Stomach (tissue), 9 donors: ENCODE results near the gene IL33. TPM values are rescaled to one million over a fixed set of nuclear protein-coding genes. Genes with fewer than 3 reads are reported as not detected.

Experiments used
- DNase-seq, 2 donors: peaks; one replicate each; pipeline versions ENCODE4 v3.0.0 to v3.0.0-alpha.2; 2013 to 2019
- H3K27ac ChIP-seq, 5 donors: fragments of 200-600 bp in 4 of 5; sonication (generic) in 4 of 5; one replicate each; pipeline ENCODE4 v1.5.1; 2013 to 2019; ENCODE audit warnings: mild to moderate bottlenecking in 1 of 5, moderate library complexity in 1 of 5
- H3K27me3 ChIP-seq, 3 donors: fragments of 200-600 bp; sonication (generic); one replicate each; pipeline ENCODE4 v1.5.1; 2017 to 2019; ENCODE audit warnings: mixed run types in 1 of 3
- H3K36me3 ChIP-seq, 4 donors: fragments of 200-600 bp; sonication (generic); 1 replicate in 3 of 4; 2 replicates in 1 of 4; pipeline ENCODE4 v1.5.1; 2016 to 2019
- H3K4me1 ChIP-seq, 4 donors: fragments of 200-600 bp; sonication (generic); one replicate each; pipeline ENCODE4 v1.5.1; 2016 to 2019
- H3K4me3 ChIP-seq, 4 donors: fragments of 200-600 bp; sonication (generic) in 3 of 4; one replicate each; pipeline ENCODE4 v1.5.1; 2016 to 2019; ENCODE audit warnings: mild to moderate bottlenecking in 1 of 4
- H3K9me3 ChIP-seq, 4 donors: fragments of 200-600 bp; sonication (generic); one replicate each; pipeline ENCODE4 v1.5.1; 2016 to 2019
- EP300 ChIP-seq: sonication (generic); formaldehyde crosslinking; IDR thresholded peaks from one replicate; pipeline ENCODE4 v1.6.1; 2017; ENCODE audit warnings: antibody characterized with exemption
- POLR2A ChIP-seq, 4 donors: fragments of 450-650 bp; IDR thresholded peaks; one replicate each; pipeline ENCODE4 v1.6.1; 2016; ENCODE audit warnings: antibody characterized with exemption in 4 of 4, control low read depth in 2 of 4, mild to moderate bottlenecking in 1 of 4, moderate library complexity in 1 of 4
- POLR2AphosphoS5 ChIP-seq, 3 donors: sonication (generic); formaldehyde crosslinking; IDR thresholded peaks; one replicate each; pipeline ENCODE4 v1.6.1; 2016; ENCODE audit warnings: antibody characterized with exemption in 3 of 3
- WGBS, 5 donors: extraction: QIAGEN DNeasy Blood & Tissue Kit in 3 of 5; methylation state at CpG; one replicate each; pipeline versions ENCODE4 v1.1.5 to v1.1.7; 2013 to 2018; 5-methylcytosine and 5-hydroxymethylcytosine counted together
- intact Hi-C: fragments of 100-400 bp; cut with DNase I; formaldehyde crosslinking; loops from one replicate; pipeline ENCODE4 v1.15.1; 2023; ENCODE audit warnings: low total_unique reads
- polyA plus RNA-seq, 3 donors: library from polyadenylated mRNA; stranded (reverse); fragments of 200-250 nt; gene quantifications; one replicate each; pipeline ENCODE4 v1.2.3, GENCODE V29; 2013
- total RNA-seq, 5 donors: library from RNA; depleted of rRNA; stranded (reverse); fragments of >200 nt; gene quantifications; one replicate each; pipeline versions ENCODE4 v1.1.0 to v1.2.3, GENCODE V29; 2014 to 2016
- TF ChIP-seq, protein P1 (sequence below), 7 experiments: fragments of 450-650 bp in 4 of 7; fragments of 200-600 bp in 3 of 7; sonication (generic) in 3 of 7; IDR thresholded peaks; one replicate each; pipeline ENCODE4 v1.5.1; 2016 to 2019; ENCODE audit warnings: antibody characterized with exemption in 7 of 7, control low read depth in 2 of 7, mild to moderate bottlenecking in 1 of 7
- donor health status: healthy with polysubstance abuse.
- donor health status: Bipolar disorder and iron deficiency.
- donor health status: healthy.

Gene IL33
- total and polyA plus RNA-seq, 8 donors, result 2.9 to 189 (median 26.7) TPM

DNA sequence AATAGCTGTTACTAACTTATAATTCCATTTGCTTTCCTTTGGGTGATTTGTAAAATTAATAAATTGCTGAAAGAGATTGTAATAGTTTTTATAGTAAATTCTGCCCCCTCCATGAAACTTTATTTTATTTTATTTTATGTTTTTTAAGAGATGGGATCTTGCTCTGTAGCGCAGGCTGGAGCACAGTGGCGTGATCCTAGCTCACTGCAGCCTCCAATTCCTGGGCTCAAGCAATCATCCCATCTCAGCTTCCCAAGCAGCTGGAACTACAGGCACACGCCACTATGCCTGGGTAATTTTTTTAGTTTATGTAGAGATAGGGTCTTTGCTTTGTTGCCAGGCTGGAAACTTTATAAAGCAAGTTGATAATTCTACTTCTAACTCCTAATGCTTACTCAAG is 395 bp downstream of the IL33 start:
- no peak for DNase-seq
- WGBS, 5 donors, result 21 to 54% (median 45%) methylated on average over 3 of the region's 3 CpGs
- H3K27ac ChIP-seq, result peak overlapping the region in 4 of 5 donors; percentile 35 to 81 (median 74)
- H3K36me3 ChIP-seq, result no peaks in the 10 kb centered on the region
- TF ChIP-seq EP300, result no peak
- TF ChIP-seq, protein P1, sequence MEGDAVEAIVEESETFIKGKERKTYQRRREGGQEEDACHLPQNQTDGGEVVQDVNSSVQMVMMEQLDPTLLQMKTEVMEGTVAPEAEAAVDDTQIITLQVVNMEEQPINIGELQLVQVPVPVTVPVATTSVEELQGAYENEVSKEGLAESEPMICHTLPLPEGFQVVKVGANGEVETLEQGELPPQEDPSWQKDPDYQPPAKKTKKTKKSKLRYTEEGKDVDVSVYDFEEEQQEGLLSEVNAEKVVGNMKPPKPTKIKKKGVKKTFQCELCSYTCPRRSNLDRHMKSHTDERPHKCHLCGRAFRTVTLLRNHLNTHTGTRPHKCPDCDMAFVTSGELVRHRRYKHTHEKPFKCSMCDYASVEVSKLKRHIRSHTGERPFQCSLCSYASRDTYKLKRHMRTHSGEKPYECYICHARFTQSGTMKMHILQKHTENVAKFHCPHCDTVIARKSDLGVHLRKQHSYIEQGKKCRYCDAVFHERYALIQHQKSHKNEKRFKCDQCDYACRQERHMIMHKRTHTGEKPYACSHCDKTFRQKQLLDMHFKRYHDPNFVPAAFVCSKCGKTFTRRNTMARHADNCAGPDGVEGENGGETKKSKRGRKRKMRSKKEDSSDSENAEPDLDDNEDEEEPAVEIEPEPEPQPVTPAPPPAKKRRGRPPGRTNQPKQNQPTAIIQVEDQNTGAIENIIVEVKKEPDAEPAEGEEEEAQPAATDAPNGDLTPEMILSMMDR (IDR thresholded peaks at IDR 0.05), result no peak
- TF ChIP-seq POLR2AphosphoS5 (IDR thresholded peaks at IDR 0.05), result no peak
- no peak for TF ChIP-seq POLR2A (IDR thresholded peaks at IDR 0.05)
- peaks cover 0 to under 1% (median under 1%) of the 10 kb centered on the region in 4 donors for H3K9me3 ChIP-seq
- peaks cover 0 to 49% (median 13%) of the 10 kb centered on the region in 4 donors for H3K4me1 ChIP-seq
- peak overlapping the region; percentile 34 to 47 (median 38) for H3K4me3 ChIP-seq
- intact Hi-C loops, result no loop called here
- no peaks in the 10 kb centered on the region for H3K27me3 ChIP-seq

DNA sequence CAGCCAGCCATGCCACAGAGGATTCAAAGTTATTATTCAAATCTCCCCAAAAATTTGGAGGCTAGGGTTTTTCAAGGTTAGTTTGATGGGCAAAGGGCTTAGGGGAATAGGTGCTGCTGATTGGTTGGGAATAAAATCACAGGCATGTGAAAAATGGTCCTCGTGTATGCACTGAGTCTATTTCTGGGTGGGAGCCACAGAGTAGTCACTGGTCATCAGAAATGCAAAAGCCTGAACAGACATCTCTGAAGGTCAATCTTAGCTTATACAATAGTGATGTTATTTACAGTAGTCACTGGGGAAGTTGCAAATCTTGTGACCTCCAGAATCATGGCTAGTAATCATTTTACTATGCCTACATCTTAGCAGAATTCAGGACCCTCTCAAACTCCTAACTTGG is 1.3 kb downstream of the IL33 start:
- Histone ChIP-seq H3K4me3 (peak overlapping the region; percentile 34 to 47 (median 38)), H3K36me3 (no peaks in the 10 kb centered on the region), H3K27ac (peak overlapping the region; percentile 4 to 81 (median 73)), H3K9me3 (no peaks in the 10 kb centered on the region), H3K4me1 (peaks cover 0 to 50% (median 18%) of the 10 kb centered on the region in 4 donors), H3K27me3 (no peaks in the 10 kb centered on the region)
- WGBS, 5 donors, result 18 to 64% (median 33%) methylated on average over 1 of the region's 1 CpG
- TF ChIP-seq EP300, result no peak
- no peak for TF ChIP-seq POLR2AphosphoS5 (IDR thresholded peaks at IDR 0.05)
- TF ChIP-seq, protein P1 (IDR thresholded peaks at IDR 0.05), result no peak
- no peak for TF ChIP-seq POLR2A (IDR thresholded peaks at IDR 0.05)
- intact Hi-C loops, result no loop called here
- DNase-seq, result no peak

GRCh38 chr9:6218099-6218502 is 2.5 kb downstream of the IL33 start:
- DNase-seq, result peak in 1 of 2 donors; percentile 72
- H3K4me1 ChIP-seq, result peaks cover 4 to 56% (median 23%) of the 10 kb centered on the region in 4 donors
- no peaks in the 10 kb centered on the region for H3K27me3 ChIP-seq
- TF ChIP-seq POLR2A (IDR thresholded peaks at IDR 0.05) (no peak), POLR2AphosphoS5 (IDR thresholded peaks at IDR 0.05) (peak; percentile 2 to 66 (median 20))
- intact Hi-C loops, result no loop called here
- H3K27ac ChIP-seq, result peak overlapping the region in 4 of 5 donors; percentile 4 to 81 (median 74)
- no peaks in the 10 kb centered on the region for H3K9me3 ChIP-seq
- H3K4me3 ChIP-seq, result peak overlapping the region; percentile 1 to 47 (median 35)
- WGBS, 5 donors, result 5 to 16% (median 8%) methylated on average over 3 of the region's 3 CpGs
- no peaks in the 10 kb centered on the region for H3K36me3 ChIP-seq

GRCh38 chr9:6219040-6219439 is 3.4 kb downstream of the IL33 start:
- intact Hi-C loops, result no loop called here
- no peak for TF ChIP-seq EP300
- TF ChIP-seq, protein P1 (IDR thresholded peaks at IDR 0.05), result no peak
- no peak for TF ChIP-seq POLR2AphosphoS5 (IDR thresholded peaks at IDR 0.05)
- TF ChIP-seq POLR2A (IDR thresholded peaks at IDR 0.05), result no peak
- Histone ChIP-seq H3K27me3 (no peaks in the 10 kb centered on the region), H3K4me1 (peaks cover 4 to 61% (median 25%) of the 10 kb centered on the region in 4 donors), H3K36me3 (no peaks in the 10 kb centered on the region), H3K9me3 (no peaks in the 10 kb centered on the region), H3K27ac (peak overlapping the region; percentile 38 to 81 (median 59)), H3K4me3 (peak overlapping the region; percentile 9 to 20 (median 16))
- 51 to 66% (median 55%) methylated on average over 4 of the region's 4 CpGs for WGBS, 5 donors
- DNase-seq, result no peak

DNA sequence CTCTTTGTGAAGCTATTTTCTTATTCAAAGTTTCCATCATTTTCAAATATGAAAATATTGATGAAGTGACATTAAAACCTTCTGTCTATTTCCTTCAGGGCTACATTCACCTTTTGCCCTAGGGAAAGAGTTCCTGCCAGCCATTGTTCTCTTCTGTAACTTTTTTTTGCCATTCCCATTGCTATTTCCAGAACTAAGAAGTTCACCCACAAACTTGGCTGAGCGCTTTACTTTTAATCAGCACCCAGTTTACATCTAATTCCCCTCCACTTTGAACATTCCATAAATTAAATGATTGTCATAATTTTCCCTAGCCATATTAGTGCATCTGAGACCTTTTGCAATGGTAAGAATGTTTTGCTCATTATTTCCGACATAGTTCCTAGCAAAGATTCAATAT is 4.4 kb downstream of the IL33 start:
- Histone ChIP-seq H3K9me3 (no peaks in the 10 kb centered on the region), H3K27me3 (no peaks in the 10 kb centered on the region), H3K27ac (peak overlapping the region in 4 of 5 donors; percentile 3 to 81 (median 64)), H3K4me3 (peak overlapping the region in 1 of 4 donors; percentile 0), H3K36me3 (no peaks in the 10 kb centered on the region), H3K4me1 (peaks cover 4 to 64% (median 29%) of the 10 kb centered on the region in 4 donors)
- TF ChIP-seq POLR2AphosphoS5 (IDR thresholded peaks at IDR 0.05) (no peak), POLR2A (IDR thresholded peaks at IDR 0.05) (no peak), EP300 (no peak)
- TF ChIP-seq, protein P1 (IDR thresholded peaks at IDR 0.05), result no peak
- WGBS, 5 donors, result 36 to 71% (median 40%) methylated on average over 2 of the region's 2 CpGs
- intact Hi-C loops, result no loop called here
- no peak for DNase-seq
